GM18519 (cell line): ENCODE measurements around the gene ADGRL3.
"Not testable (repeated sequence)": the region's sequence is repeated elsewhere in the genome, so short reads cannot be mapped to it uniquely, and the experiment has no call there.

Source experiments
- ATAC-seq: cut with Tn5 transposase; IDR thresholded peaks from one replicate; pipeline ENCODE4 v1.9.1; 2021; ENCODE audit warnings: mild to moderate bottlenecking, moderate library complexity; ENCODE audit not compliant: unreplicated experiment, low FRiP score

The ADGRL3 gene

DNA sequence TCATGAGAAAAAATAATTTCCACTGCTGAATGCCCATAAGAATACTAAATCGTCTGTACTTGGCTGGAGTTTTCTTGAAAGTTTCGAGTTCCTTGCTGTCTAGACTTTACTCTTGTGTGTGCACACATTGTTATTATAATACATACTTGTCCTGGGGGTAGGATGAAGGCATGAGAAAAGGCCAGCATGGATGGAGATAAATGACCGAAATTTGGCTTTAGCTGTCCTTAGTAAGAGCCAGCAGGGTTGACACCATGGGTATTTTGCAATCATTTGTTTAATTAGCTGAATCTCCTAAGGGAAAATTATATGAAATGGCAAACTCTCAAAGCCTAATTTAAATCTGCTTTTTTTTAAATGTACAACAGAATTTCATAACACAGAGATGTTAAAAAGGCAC, 641.6 kb downstream of the ADGRL3 start:
- no peak for ATAC-seq

DNA sequence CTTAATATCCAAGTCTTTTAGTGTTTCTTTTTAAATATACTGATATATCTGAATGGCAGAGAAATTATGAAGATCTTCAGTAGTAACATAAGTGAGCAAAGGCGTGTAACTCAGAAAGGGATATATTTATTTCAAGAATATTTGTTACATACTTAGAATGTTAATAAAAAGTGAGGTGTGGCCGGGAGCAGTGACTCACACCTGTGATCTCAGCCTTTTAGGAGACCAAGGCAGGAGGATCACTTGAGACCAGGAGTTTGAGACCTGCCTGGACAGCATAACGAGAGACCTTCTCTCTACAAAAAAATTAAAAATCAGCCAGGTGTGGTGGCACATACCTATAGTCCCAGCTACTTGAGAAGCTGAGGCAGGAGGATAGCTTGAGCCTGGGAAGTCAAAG, 651.0 kb downstream of the ADGRL3 start:
- no peak for ATAC-seq

DNA sequence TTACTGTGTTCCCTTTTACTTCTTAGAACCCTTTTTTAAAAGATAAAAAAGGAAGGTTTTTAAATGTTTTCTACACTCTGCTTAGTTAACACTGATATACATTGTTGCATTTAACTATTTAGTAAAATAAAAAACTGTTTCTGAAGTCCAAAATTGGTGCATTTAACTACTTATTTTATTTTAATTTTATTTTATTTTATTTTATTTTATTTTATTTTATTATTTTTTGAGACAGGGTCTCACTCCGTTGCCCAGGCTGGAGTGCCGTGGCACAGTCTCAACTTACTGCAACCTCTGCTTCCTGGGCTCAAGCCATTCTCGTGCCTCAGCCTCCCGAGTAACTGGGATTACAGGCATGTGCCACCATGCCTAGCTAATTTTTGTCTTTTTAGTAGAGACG, 652.0 kb downstream of the ADGRL3 start:
- ATAC-seq, result not testable (repeated sequence)

DNA sequence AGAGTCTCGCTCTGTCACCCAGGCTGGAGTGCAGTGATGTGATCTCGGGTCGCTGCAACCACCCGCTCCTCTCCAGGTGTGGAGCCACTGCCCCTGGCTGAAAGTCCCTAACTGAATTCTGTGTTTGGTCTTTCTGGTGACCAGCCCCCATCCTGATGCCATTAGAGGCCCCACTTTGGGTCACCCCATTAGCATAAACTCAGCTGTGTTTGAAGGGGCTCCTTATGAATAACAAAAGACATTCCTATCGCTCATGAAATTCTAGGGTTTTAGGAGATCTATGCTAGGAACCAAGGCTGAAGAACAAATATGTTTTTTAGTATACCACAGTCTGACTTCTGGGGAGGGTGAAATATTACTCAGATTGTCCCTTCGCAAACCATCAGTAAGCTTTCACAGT, 652.9 kb downstream of the ADGRL3 start:
- ATAC-seq, result no peak

DNA sequence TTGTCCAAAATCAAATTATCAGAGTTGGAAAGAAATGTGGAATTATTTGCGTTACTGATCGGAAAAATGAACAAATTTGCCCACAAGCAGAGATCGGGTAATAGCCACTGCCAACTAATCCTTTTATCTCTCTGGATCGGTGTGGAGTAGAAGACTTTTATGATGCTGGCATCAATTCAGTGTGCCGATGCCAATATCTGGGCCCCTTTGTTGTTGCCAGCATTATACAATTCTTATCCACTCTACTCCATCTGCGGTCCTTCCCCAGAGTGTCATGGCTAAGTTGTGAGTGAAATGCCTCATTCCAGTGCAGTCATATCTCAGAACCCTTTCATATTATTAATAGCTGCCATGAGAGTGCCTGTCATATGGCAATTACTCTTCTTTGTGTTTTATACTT, 660.2 kb downstream of the ADGRL3 start:
- no peak for ATAC-seq

DNA sequence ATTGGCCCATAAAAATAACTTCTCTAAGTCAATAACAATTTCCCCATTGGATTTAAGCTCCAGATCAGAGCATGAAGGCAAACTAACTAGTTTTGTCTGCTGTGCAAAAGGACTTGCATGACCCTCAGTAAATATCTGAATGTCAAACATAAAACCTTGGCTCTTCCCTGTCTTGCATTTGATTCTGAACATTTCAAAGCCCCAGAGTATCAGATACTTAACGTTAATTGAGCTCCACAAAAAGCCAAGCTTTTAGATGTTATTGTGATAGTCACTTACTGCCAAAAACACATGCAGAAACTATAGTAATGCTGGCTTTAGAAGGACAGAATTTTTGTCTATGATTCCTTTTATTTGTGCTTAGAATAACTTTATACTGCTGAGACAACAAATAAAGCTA, 664.2 kb downstream of the ADGRL3 start:
- ATAC-seq, result no peak

DNA sequence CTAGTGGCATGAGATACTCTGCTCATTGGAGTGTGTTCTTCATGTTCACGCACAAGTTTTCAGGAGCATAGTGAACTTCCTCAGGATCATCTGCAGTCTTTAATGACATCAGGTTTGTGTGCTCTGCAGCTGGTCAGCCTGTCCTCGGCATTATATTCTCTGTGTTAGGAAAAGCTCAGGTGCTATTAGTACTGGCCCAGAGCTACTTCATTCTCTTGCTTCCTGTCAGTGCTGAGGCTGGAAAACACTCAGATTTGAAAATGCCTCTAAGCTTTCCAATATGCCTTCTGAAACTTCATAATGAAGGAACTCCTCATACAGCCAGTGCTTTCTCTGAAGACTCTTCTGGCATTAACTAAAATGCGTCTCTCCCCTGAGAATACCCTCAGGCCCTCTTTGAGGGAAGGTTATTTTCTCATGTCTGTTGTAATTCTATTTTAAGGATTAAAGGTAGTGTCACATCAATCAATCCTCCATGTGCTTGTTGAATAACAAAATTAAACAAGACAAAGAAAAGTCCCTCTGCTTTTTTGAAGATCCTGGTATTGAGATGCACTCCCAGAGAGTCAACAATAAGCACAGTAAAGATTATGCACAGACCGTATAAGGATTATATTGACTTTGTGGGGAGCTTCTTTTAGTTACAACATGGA, 666.4 kb downstream of the ADGRL3 start:
- no peak for ATAC-seq

DNA sequence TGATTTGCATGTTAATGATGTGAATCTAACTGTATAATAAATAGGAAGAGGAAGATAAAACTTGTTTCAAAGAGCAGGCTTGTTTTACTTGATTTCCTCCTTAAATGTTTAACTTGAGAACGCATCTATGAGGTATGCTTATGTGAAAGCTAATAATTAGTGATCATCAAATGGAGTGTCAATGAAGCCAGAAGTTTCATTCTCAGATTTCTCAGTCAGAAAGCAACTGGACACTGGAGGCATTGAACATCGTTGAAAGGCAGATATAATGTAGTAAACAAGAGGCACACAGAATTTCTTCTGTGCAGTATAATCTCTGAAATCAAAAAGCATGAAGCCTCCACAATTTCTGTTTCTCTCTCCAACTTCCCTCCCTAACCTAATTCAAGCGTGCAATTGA, 672.9 kb downstream of the ADGRL3 start:
- ATAC-seq, result no peak

DNA sequence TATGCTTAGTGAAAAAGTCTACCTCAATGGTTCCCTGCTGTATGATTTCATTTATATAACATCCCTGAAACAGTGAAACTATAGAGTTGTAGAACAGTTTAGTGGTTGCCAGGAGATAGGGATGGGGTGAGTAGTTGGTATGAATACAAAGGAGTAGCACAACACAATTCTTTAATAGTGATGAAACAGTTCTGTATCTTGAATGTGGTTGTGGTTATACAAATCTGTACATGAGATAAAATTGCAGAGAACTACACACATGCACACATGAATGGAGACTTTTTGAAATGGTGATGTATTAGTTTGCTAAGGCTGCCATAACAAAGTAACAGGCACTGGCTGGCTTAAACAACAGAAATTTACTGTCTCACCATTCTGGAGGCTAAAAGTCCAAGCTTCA, 677.1 kb downstream of the ADGRL3 start:
- ATAC-seq, result no peak

DNA sequence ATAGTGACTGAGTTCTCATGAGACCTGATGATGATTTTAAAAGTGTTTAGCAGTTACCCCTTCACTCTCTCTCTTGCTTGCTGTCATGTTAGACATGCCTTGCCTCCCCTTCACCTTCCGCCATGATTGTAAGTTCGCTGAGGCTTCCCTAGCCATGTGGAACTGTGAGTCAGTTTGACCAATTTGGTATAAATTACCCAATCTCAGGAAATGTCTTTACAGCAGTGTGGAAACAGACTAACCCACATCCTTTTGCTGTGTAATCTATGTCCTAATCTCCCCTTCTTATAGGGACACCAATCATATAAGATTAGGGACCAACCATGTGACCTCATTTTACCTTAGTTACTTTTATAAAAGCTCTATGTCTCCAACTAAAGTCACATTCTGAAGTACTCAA, 677.8 kb downstream of the ADGRL3 start:
- no peak for ATAC-seq

DNA sequence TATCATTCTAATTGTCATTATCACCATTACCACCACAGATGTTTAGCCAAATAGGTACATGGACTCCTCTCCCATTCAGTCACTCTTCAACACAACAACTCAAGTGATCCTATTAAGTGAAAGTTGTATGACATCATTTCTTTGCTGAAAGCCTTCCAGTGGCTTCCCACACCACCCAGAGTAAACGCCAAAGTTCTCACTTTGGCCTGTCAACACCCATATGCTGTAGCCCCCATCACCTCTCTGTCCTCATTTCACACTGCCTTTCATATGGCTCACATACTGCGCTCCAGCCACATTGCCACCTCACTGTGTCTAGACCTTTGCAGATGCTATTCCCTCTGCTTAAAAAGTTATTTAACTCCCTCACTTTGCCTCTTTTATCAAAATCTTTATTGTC, 682.3 kb downstream of the ADGRL3 start:
- no peak for ATAC-seq

DNA sequence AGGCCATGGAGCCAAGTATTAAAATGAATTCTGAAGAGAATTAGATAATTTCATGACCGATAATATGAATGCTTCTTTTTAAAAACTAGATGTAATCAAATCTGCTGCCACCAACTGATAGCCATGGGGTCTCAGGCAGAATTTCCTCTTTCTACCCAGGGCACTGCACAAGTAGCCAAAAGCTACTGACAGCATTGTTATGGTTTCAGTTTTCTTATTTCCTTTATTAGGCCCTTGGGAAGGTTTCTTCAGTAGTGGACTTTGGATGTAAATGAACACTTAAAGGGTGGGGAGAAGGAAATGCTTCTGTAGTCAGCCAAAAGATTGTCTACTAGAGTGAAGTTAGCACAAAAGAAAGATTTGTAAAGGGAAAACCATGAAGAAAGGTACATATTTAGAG, 686.0 kb downstream of the ADGRL3 start:
- no peak for ATAC-seq

DNA sequence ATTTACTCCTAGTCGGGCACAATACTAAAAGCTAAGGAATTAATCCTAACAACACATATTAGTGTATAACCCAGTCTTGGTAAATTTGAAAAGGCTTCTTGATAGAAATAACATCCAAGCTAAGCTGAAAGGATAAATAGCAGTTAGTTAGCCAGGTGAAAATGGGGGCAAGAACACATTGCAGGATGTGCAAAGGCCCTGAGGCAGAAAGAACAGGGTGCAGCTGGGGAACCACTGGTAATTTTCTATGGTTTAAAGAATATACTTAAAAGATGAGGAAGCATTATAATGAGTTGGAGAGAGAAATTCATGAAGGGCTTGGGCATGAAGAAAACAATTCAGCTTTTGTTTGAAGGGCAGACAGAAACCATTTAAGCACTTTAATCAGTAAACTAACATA, 689.0 kb downstream of the ADGRL3 start:
- ATAC-seq, result no peak

DNA sequence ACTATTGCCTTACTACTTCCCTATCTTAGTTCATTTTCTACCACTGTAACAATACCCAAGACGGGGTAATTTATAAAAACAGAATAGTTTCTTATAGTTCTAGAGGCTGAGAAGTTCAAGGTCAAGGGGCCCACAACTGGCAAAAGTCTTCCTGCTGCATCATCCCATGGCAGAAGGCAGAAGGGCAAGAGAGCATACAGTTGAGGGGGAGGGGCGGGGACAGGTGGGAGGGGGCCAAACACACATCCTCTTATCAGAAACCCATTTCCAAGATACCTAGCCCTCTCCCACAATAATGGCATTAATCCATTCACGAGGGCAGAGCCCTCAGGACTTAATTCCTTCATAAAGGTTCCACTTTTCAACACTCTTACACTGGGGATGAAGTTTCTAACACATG, 690.2 kb downstream of the ADGRL3 start:
- no peak for ATAC-seq

DNA sequence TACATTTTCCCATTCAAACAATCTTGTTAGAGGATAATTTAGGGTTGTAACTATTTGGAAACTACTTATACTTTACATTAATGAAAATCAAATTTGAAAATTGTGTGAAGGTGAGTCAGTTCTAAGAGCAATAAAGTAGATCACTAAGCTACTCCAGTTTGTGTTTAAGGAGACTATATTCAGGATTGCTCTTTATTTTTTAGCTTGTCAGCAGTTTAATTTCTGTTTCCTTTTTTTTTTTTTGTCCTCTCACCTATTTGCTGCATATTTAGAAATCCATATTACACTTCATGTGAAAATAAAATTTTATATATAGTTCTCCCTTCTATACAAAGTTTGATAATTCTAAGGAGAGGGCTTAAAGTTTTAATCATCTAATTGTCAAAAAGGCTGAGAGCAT, 691.8 kb downstream of the ADGRL3 start:
- ATAC-seq, result no peak

DNA sequence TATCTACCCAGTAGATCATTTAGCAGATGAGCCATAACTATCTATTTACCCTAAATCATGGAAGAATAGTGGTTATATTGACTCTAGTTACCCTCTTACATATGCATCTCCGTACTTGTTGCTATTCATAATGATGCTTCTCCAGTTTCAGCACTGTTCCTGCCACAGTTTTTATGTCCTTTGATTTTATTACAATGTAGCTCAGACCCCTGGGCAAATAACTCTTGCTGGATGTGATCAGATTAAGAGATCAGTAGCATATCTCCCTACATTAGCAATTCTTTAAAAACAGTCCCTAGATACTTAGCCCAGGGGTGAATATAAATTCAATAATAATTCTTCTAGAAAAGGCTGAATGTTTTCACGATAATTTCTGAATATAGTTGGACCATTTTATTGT, 696.5 kb downstream of the ADGRL3 start:
- no peak for ATAC-seq

DNA sequence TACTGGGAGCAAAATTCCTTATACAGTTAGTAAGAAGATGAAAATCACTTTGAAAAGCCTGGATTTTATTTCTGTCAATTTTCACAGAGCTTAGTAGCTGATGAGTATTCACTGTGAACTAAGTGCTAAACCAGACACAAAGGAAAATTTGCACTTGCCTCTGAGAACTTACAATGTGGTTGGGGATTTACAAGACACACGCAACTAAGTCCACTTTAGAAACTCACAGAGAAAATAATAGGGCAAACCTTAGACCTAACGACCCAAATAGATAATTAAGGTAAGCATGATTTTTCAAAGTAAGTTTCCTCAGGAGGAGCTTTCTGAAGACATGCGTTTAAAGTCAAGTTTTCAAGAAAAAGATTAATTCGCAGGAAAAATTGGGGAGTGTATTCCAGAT, 708.9 kb downstream of the ADGRL3 start:
- no peak for ATAC-seq

DNA sequence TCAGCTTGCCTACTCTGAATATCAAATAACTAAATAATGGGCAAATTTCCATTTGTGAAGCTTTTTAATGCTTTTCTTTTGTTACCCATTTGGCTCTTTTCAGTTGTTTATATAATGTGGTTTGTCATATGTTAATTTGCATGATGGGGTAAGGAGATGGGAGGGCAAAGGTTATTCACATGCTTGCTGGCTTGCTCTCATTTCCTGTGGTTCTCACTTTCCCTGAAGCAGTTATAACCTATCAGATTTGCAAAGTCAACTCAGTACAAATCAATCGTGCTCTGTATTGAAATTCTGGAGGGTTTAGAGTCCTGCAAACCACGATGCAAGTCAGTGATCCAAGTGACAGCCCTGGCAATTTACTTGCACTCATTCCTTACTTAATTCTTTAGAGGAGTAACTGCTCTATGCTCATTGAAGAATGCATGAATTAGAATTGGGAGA, 711.2 kb downstream of the ADGRL3 start:
- ATAC-seq, result no peak

DNA sequence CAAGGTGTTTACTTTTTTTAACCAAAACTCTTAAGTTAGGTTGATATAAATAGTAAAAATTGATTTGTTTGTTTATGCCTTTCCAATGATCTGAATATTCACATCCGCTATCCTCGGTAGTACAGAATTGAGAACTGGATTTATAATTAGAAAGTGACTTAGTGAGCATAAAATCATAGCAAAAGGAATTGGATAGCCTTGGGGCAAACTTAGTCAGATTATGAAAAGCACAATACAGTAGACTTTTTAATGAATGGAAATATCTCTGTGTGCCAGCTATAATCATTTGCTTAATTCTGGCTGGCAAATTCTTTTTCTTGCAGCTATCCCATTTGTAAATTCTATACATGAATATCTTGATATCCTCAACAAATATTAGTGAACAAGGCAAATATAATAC, 713.5 kb downstream of the ADGRL3 start:
- no peak for ATAC-seq

DNA sequence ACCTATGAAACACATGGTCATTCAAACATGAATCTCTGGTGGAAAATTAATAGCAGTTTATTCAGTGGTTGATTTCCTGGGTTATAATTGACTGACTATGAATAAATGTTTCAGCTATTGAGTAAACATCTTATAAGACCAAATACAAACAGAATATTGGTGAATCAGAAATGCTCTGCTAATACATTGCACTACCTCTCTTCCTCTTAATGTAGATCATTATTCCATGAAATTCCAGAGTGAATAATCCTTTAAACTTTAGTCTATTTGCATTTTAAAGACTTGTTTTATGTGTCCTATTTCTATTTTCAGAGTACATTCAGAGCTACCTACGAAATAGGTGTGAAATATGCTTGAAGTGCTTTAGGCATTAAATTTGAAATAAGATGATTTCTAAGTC, 715.4 kb downstream of the ADGRL3 start:
- ATAC-seq, result no peak

DNA sequence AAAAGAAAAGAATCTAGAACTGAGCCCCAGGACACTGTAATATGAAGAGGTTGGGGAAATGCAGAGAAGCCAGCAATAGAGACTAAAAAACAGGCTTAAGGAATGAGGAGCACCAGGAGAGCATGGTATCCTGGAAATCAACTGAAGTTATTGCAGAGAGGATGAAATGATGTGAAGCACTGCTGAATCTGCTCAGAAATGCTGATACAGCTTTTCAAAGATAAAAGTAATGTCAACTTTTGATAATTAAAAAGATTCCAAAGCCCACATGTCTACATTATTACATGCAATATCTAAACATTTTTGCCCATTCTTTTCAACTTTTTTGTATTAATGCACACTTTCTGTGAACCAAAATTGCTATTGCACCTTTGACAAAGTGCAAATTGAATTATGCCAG, 718.4 kb downstream of the ADGRL3 start:
- no peak for ATAC-seq

DNA sequence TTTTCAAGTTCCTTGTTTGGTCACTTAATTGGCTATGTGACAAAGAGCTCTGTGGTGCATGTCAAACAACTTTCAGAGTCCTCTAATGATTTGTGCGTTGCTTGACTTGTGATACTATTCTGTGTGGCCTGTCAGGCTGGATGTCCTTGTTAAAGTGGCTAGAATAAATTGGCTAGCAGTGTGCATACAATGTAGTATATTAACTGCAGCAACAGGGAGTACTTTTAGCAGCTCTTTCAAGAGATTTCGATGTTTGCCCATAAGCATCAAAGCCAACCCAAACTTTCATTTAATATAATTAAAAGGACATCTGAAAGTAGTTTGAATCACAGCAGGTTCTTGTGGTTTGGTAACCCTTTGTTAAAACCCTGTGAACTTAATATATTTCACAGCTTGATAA, 718.9 kb downstream of the ADGRL3 start:
- ATAC-seq, result no peak

DNA sequence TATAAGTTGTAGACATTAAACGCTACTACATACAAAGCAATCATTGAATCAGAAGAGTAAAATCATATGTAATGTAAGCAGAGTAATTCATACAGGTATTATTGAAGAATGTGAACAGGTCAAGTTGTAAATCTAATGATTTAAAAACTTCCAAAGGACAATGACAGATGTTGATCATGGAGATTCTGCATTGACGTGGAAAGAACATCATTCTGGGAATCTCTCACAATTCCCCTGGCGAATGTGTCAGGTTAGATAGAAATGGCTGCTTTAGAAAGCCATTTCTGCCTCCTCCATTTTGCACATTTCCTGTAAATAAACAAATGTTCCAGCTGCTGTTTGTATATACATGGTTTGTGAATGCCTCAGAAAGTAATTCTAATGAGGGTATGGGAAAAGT, 719.4 kb downstream of the ADGRL3 start:
- ATAC-seq, result no peak
